Heart left ventricle (tissue), 13 donors: ENCODE data around the gene IFFO2.

Experiments
- CTCF ChIP-seq, 12 donors: fragments of 200-600 bp; sonication (generic) in 4 of 12; IDR thresholded peaks; one replicate each; pipeline versions ENCODE4 v1.5.0 to v1.8.0; 2018 to 2022; ENCODE audit warnings: antibody characterized with exemption in 12 of 12, mild to moderate bottlenecking in 5 of 12
- POLR2A ChIP-seq, 2 donors: fragments of 450-650 bp; IDR thresholded peaks; one replicate each; pipeline ENCODE4 v1.6.1; 2017; ENCODE audit warnings: antibody characterized with exemption in 2 of 2, mild to moderate bottlenecking in 2 of 2, moderate library complexity in 2 of 2
- donor health status: ischemic (EF 13 %, LVEDD 7.1; RV severe dilation, severe dysfunction).
- donor health status: DM: no; HTN: yes; CAD: no.
- donor health status: DM: no; HTN: no; CAD: no.
- donor health status: ischemic (EF 25% LVEDD 6.9; RV normal size, moderate dysfunction).
- donor health status: ischemic (EF 25% LVEDD 5.7; RV mildly dilated, moderate dysfunction).
- donor health status: ischemic (EF 35%, LVEDD 5.7; RV mildly dilated, moderate dysfunction).
- donor health status: nonischemic (EF 11% LVEDD 7.7; RV severe dilation, severe dysfunction).
- donor health status: DM: yes; HTN: yes; CAD: no.
- donor health status: PGD.
- donor health status: ischemic (EF 29% LVEDD 5.4; RV normal size, mild dysfunction).
- donor health status: nonischemic (EF 23%, LVEDD 6.1; RV moderate dilation, normal function).

- TF ChIP-seq CTCF (IDR thresholded peaks at IDR 0.05): no peak
- TF ChIP-seq POLR2A (IDR thresholded peaks at IDR 0.05): no peak
These were observed 36.5 kb downstream of the IFFO2 start for GRCh38 chr1:18919956-18920355.
